ENCODE results near the gene RYR2. TPM values are rescaled to one million over a fixed set of nuclear protein-coding genes. Genes with fewer than 3 reads are reported as not detected.

Gene RYR2
- total and polyA plus RNA-seq, 2 donors (not counting 1 experiment from before 2014, with no cell fraction given), result not detected

DNA sequence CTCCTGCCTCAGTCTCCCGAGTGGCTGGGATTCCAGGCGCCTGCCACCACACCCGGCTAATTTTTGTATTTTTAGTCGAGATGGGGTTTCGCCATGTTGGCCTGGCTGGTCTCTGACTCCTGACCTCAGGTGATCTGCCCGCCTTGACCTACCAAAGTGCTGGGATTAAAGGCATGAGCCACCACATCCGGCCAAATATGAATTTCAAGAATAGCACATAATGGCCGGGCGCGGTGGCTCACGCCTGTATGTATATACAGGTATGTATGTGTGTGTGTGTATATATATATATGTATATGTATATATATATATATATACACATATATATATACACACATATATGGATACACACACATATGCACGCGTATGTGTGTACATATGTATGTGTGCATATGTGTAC, 753.6 kb downstream of the RYR2 start:
- Mint-ChIP-seq H3K9me3 (ENCODE audit: insufficient read depth) (no peaks in the 10 kb centered on the region), H3K27ac (no peak overlapping the region), H3K4me3 (no peak overlapping the region), H3K4me1 (no peaks in the 10 kb centered on the region), H3K27me3 (no peaks in the 10 kb centered on the region)
- ATAC-seq (ENCODE audit: low read depth) (no peak), DNase-seq (no peak)
- no peaks in the 10 kb centered on the region for H3K79me2 ChIP-seq (ENCODE audit: control insufficient read depth, insufficient read depth, low read length)
- CTCF ChIA-PET, result interaction anchor here (1.6 kb wide), 1 partner anchor 11 kb away, joined by 5 read pairs; no protein-coding TSS in a partner anchor
- H2AFZ ChIP-seq (ENCODE audit: insufficient read depth, low read depth, low read length, poor library complexity, severe bottlenecking), result no peak overlapping the region
- TF ChIP-seq, protein P1, sequence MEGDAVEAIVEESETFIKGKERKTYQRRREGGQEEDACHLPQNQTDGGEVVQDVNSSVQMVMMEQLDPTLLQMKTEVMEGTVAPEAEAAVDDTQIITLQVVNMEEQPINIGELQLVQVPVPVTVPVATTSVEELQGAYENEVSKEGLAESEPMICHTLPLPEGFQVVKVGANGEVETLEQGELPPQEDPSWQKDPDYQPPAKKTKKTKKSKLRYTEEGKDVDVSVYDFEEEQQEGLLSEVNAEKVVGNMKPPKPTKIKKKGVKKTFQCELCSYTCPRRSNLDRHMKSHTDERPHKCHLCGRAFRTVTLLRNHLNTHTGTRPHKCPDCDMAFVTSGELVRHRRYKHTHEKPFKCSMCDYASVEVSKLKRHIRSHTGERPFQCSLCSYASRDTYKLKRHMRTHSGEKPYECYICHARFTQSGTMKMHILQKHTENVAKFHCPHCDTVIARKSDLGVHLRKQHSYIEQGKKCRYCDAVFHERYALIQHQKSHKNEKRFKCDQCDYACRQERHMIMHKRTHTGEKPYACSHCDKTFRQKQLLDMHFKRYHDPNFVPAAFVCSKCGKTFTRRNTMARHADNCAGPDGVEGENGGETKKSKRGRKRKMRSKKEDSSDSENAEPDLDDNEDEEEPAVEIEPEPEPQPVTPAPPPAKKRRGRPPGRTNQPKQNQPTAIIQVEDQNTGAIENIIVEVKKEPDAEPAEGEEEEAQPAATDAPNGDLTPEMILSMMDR (IDR thresholded peaks at IDR 0.05), result no peak
- no peak for TF ChIP-seq EZH2 (IDR thresholded peaks at IDR 0.05; ENCODE audit: borderline replicate concordance, insufficient read depth, low read depth, low read length, poor library complexity, severe bottlenecking)
- H3K9me3 ChIP-seq (ENCODE audit: control extremely low read depth in 1 of 3, control insufficient read depth in 2 of 3, insufficient read depth in 1 of 3, low read length in 2 of 3), result no peaks in the 10 kb centered on the region
- H3K4me2 ChIP-seq (replicated peaks; ENCODE audit: low read depth, low read length, poor library complexity, severe bottlenecking), result no peak overlapping the region
- no peaks in the 10 kb centered on the region for H3K4me1 ChIP-seq (ENCODE audit: control insufficient read depth in 2 of 2, insufficient read depth in 2 of 2, low read length in 2 of 2)
- H3K27me3 ChIP-seq (replicated peaks in 1 of 4; ENCODE audit: control extremely low read depth in 1 of 4, control insufficient read depth in 3 of 4, insufficient read depth in 4 of 4, low read length in 3 of 4), result no peaks in the 10 kb centered on the region
- H3K4me3 ChIP-seq (ENCODE audit: control extremely low read depth in 1 of 5, extremely low read depth in 1 of 5, insufficient read depth in 1 of 5, low read depth in 2 of 5, low read length in 4 of 5), result no peak overlapping the region
- H4K20me1 ChIP-seq (ENCODE audit: control insufficient read depth, insufficient read depth, low read length, poor library complexity, severe bottlenecking), result no peaks in the 10 kb centered on the region
- H3K27ac ChIP-seq (ENCODE audit: low read length in 2 of 2), result no peak overlapping the region
- H3K9ac ChIP-seq (ENCODE audit: low read length), result no peak overlapping the region
- intact Hi-C loops (cut with micrococcal nuclease), result no loop called here
- no peaks in the 10 kb centered on the region for H3K36me3 ChIP-seq (replicated peaks in 1 of 2; ENCODE audit: control extremely low read depth in 1 of 2, control insufficient read depth in 1 of 2, extremely low read depth in 1 of 2, insufficient read depth in 2 of 2, low read length in 1 of 2)
- POLR2A ChIA-PET, result no interaction called here
- WGBS (ENCODE audit: insufficient coverage), result 100% methylated on average over 5 of the region's 13 CpGs

DNA sequence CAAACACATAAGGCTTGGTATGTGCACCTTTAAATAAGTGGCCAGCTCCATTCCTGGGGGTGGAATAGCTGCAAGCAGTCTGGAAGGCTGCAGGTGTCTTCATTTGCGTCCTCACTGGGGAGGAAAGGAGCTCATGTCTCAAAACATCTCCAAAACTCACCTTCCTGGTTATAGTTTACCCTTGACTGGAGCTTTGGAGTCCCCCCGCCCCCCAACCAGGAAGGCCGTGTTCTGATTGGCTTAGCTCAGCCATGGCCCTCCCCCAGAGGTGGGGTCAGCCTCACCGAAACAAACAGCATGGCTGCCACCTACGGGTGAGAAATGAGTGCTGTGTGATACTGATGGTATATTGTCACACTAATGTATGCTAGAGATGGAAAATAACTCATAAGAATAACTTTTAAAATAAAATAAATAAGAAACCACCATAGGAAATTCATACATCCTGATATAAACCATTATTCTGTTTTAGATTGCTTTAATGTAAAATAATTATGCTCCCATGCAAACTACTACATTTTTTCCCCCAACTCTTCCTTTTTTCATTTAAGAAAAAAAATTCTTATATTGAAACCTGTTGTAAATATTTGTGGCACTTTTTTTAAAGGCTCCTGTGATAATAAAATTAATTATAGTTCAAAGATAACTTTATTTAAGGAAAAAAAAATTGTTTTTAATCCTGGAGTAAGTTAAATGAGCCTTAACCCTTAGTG, 757.9 kb downstream of the RYR2 start:
- DNase-seq, result no peak

More for the DNA sequence above, 757.9 kb downstream of the RYR2 start:
- WGBS (ENCODE audit: insufficient coverage), result 72% methylated on average over 2 of the region's 5 CpGs
- Histone ChIP-seq H4K20me1 (ENCODE audit: control insufficient read depth, insufficient read depth, low read length, poor library complexity, severe bottlenecking) (no peaks in the 10 kb centered on the region), H3K4me3 (ENCODE audit: control extremely low read depth in 1 of 5, extremely low read depth in 1 of 5, insufficient read depth in 1 of 5, low read depth in 2 of 5, low read length in 4 of 5) (no peak overlapping the region), H3K27me3 (replicated peaks in 1 of 4; ENCODE audit: control extremely low read depth in 1 of 4, control insufficient read depth in 3 of 4, insufficient read depth in 4 of 4, low read length in 3 of 4) (no peaks in the 10 kb centered on the region), H2AFZ (ENCODE audit: insufficient read depth, low read depth, low read length, poor library complexity, severe bottlenecking) (no peak overlapping the region), H3K36me3 (replicated peaks in 1 of 2; ENCODE audit: control extremely low read depth in 1 of 2, control insufficient read depth in 1 of 2, extremely low read depth in 1 of 2, insufficient read depth in 2 of 2, low read length in 1 of 2) (no peaks in the 10 kb centered on the region), H3K9ac (ENCODE audit: low read length) (no peak overlapping the region), H3K4me1 (ENCODE audit: control insufficient read depth in 2 of 2, insufficient read depth in 2 of 2, low read length in 2 of 2) (no peaks in the 10 kb centered on the region), H3K4me2 (replicated peaks; ENCODE audit: low read depth, low read length, poor library complexity, severe bottlenecking) (no peak overlapping the region), H3K79me2 (ENCODE audit: control insufficient read depth, insufficient read depth, low read length) (no peaks in the 10 kb centered on the region), H3K27ac (ENCODE audit: low read length in 2 of 2) (no peak overlapping the region), H3K9me3 (ENCODE audit: control extremely low read depth in 1 of 3, control insufficient read depth in 2 of 3, insufficient read depth in 1 of 3, low read length in 2 of 3) (no peaks in the 10 kb centered on the region)
- Mint-ChIP-seq H3K4me3 (no peak overlapping the region), H3K27me3 (no peaks in the 10 kb centered on the region), H3K4me1 (no peaks in the 10 kb centered on the region), H3K9me3 (ENCODE audit: insufficient read depth) (no peaks in the 10 kb centered on the region), H3K27ac (no peak overlapping the region)
- no peak for ATAC-seq (ENCODE audit: low read depth)
- ChIA-PET CTCF (no interaction called here), POLR2A (no interaction called here)
- TF ChIP-seq, protein P1 (IDR thresholded peaks at IDR 0.05), result no peak
- no peak for TF ChIP-seq EZH2 (IDR thresholded peaks at IDR 0.05; ENCODE audit: borderline replicate concordance, insufficient read depth, low read depth, low read length, poor library complexity, severe bottlenecking)
- intact Hi-C loops (cut with micrococcal nuclease), result no loop called here
